HG03342 (cell line): Measurements from ENCODE around the gene KIAA0319L.
"Not testable (repeated sequence)": the region's sequence is repeated elsewhere in the genome, so short reads cannot be mapped to it uniquely, and the experiment has no call there.

Source experiments
- ATAC-seq: cut with Tn5 transposase; IDR thresholded peaks from one replicate; pipeline ENCODE4 v1.9.1; 2021; ENCODE audit warnings: mild to moderate bottlenecking, moderate library complexity; ENCODE audit not compliant: unreplicated experiment

Gene KIAA0319L

GRCh38 chr1:35585281-35585680 lies 28.1 kb upstream of the KIAA0319L start:
- ATAC-seq, result no peak

GRCh38 chr1:35581621-35582020 lies 24.4 kb upstream of the KIAA0319L start:
- ATAC-seq, result not testable (repeated sequence)

GRCh38 chr1:35580949-35581388 lies 23.8 kb upstream of the KIAA0319L start:
- ATAC-seq, result no peak

DNA sequence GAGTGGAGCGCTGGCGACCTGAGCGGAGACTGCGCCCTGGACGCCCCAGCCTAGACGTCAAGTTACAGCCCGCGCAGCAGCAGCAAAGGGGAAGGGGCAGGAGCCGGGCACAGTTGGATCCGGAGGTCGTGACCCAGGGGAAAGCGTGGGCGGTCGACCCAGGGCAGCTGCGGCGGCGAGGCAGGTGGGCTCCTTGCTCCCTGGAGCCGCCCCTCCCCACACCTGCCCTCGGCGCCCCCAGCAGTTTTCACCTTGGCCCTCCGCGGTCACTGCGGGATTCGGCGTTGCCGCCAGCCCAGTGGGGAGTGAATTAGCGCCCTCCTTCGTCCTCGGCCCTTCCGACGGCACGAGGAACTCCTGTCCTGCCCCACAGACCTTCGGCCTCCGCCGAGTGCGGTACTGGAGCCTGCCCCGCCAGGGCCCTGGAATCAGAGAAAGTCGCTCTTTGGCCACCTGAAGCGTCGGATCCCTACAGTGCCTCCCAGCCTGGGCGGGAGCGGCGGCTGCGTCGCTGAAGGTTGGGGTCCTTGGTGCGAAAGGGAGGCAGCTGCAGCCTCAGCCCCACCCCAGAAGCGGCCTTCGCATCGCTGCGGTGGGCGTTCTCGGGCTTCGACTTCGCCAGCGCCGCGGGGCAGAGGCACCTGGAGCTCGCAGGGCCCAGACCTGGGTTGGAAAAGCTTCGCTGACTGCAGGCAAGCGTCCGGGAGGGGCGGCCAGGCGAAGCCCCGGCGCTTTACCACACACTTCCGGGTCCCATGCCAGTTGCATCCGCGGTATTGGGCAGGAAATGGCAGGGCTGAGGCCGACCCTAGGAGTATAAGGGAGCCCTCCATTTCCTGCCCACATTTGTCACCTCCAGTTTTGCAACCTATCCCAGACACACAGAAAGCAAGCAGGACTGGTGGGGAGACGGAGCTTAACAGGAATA lies 20.1 kb upstream of the KIAA0319L start:
- peak; percentile 52 for ATAC-seq

DNA sequence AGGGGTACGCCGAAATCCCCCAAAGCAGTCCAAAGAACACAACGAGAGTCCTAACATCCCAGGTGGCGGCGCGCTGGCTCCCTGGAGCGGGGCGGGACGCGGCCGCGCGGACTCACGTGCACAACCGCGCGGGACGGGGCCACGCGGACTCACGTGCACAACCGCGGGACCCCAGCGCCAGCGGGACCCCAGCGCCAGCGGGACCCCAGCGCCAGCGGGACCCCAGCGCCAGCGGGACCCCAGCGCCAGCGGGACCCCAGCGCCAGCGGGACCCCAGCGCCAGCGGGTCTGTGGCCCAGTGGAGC lies 19.5 kb upstream of the KIAA0319L start:
- not testable (repeated sequence) for ATAC-seq

- no peak for ATAC-seq
Observed at GRCh38 chr1:35576061-35576765, 19.0 kb upstream of the KIAA0319L start.

DNA sequence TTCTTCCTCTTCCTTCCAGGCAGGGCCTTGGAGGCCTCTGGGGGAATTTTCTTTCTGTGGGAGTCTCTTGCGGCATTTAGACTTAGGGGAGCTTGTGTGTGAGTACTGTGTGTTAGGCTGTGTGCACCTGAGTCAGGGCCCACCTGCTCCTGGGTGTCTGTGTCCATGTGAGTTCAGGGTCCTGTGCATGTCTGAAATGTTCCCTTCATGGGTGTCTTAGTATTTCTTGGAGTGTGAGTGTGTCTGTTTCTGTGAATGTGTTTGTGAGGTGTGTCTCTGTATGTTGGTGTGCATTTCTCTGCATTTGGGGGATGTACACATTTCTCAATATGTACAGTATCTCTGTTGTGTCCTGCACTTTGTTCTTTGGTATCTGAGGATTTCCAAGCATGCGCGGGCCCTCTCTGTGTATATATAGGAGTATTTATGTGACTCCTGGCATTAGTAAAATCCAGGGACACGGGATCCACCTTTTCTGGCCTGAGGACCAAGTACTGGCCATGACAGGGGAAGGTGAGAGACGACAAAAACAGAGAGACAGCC lies 18.3 kb upstream of the KIAA0319L start:
- no peak for ATAC-seq

- ATAC-seq, result no peak
Observed at GRCh38 chr1:35574655-35575415, 17.6 kb upstream of the KIAA0319L start.

- ATAC-seq, result no peak
Observed at GRCh38 chr1:35574125-35574654, 17.0 kb upstream of the KIAA0319L start.

DNA sequence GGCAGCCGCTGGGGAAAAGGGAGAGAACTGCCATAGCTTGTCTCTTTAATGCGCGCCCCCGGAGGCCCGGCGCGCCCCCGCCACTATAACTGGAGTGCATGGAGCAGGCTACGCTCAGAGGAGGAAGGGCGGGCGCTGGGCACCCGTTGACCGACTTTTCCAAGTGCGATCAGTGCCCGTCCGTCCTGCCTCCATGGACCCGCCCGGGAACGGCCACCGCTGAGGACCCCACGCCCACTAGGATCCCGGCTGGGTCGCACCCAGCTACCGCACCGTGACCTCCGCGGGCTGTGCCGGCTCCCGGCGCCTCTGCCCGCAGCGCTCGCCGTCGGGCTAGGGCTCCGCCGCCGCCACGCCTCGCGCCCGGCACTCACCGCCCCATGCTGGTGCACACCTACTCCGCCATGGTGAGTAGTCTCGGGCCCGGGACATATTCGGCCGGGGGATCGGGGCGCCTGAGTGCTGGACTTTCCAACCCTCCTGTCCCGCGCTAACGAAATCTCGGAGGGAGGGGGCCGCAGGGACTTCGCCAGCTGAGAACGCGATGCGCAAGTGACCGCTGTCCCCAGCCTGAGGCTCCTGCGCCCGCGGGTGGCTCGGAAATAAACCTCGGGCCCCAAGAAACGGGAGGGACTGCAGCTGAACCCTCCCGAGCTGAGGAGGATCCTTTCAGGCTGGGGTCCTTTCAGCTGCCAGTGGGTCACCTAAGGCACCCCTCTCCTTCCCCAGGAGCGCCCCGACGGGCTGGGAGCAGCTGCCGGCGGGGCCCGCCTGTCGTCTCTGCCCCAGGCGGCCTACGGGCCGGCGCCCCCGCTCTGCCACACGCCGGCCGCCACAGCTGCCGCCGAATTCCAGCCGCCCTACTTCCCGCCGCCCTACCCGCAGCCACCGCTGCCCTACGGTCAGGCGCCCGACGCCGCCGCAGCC lies 16.3 kb upstream of the KIAA0319L start, which contains the start of gene TFAP2E:
Gene TFAP2E (plus strand): TSS at position 117 of the 927 bp plus-strand sequence. CDS start 264 bp downstream, at position 381.
- ATAC-seq, result no peak

- no peak for ATAC-seq
Observed at GRCh38 chr1:35572296-35572695, 15.1 kb upstream of the KIAA0319L start.

DNA sequence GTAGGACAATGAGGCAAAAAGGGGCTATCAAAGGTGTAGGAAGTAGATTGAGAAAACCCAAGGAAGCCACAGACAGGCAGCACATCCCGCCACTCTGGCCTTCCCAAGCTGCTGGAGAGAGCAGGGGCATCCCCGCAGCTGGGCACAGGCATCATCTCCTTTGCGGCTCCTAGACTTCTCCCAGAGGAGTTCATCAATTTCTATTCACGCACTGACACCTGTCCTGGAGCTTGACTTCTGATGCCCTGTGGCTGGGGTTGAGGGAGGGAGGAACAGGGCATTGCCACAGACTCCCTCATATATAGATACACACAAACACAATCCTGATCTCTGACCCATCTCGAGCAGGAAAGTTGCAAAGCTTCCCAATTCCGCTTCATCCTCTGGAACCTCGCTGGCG lies 14.1 kb upstream of the KIAA0319L start:
- ATAC-seq, result no peak

GRCh38 chr1:35570589-35571137 lies 13.5 kb upstream of the KIAA0319L start:
- ATAC-seq, result no peak

- ATAC-seq, result no peak
Observed at GRCh38 chr1:35569936-35570335, 12.7 kb upstream of the KIAA0319L start.

DNA sequence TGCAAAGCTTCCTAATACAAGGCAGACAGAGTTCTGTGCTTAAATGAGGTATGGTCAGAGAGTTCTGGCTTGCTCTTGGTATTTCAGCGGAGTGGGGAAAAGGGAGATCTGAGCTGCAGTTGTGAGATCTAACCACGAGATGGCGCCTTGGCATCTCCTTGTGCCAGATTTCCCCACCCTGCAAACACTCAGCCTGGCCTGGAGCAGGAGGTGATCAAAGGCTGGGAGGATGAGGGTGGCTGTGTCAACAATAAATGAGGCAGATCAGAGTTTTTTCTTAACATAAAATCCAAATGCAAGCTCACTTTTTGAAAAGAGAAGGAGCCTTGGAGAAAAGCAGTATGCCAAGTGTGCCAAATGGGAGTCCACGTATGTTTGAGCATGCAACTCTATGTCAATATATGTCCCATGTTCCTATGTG lies 11.8 kb upstream of the KIAA0319L start:
- ATAC-seq, result no peak

DNA sequence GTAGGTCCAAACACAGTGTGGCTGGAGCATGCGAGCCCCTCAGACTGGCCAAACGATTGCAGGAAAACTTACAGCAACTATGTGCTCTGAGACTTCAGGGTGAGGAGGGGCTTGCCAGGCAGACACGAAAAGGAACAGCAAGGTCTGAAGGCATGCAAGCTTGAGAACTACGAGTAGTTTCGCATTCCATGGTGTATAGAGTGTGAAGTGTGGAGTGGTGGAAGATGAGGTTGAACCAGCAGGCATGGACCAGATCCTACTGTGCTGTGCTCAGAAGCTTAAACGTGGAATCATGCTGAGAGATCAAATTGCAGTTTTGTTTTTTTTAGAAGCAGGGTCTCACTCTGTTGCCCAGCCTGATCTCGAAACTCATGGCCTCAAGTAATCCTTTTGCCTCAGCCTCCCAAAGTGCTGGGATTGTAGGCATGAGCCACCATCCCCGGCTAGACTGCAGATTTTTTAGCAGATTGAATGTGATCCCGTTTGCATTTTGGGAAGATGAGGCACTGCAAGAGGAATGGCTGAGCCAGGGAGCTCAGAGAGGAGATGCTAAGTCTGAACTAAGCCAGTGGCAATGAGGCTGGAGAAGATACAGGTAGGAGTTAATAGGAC lies 10.8 kb upstream of the KIAA0319L start:
- ATAC-seq, result no peak

- ATAC-seq, result no peak
Observed at GRCh38 chr1:35565742-35566133, 8.5 kb upstream of the KIAA0319L start.

GRCh38 chr1:35564884-35565741 lies 7.9 kb upstream of the KIAA0319L start:
- ATAC-seq, result no peak
